HEK293 (cell line): ENCODE measurements around the gene SPTAN1.
A peak's percentile ranks its signal among the peaks of the same experiment; 100 is the strongest.

Experiments
- EGR2 ChIP-seq: fragments of 450-650 bp; formaldehyde crosslinking; IDR thresholded peaks from 2 replicates; pipeline ENCODE4 v1.5.1; 2016; ENCODE audit warnings: low read depth, missing biosample characterization, missing genetic modification characterization
- GLI4 ChIP-seq: fragments of 450-650 bp; formaldehyde crosslinking; IDR thresholded peaks from 2 replicates; pipeline ENCODE4 v1.5.1; 2016; ENCODE audit warnings: missing biosample characterization, missing genetic modification characterization
- HOXC10 ChIP-seq: sonication (generic); formaldehyde crosslinking; IDR thresholded peaks from 2 replicates; pipeline ENCODE4 v1.8.1; 2023; ENCODE audit warnings: mild to moderate bottlenecking, missing genetic modification reagents
- HOXD13 ChIP-seq: sonication (generic); formaldehyde crosslinking; IDR thresholded peaks from 2 replicates; pipeline ENCODE4 v1.8.0; 2022; ENCODE audit warnings: missing genetic modification reagents, borderline replicate concordance
- KLF16 ChIP-seq: fragments of 450-650 bp; formaldehyde crosslinking; IDR thresholded peaks from 2 replicates; pipeline ENCODE4 v1.5.1; 2017; ENCODE audit warnings: missing biosample characterization, missing genetic modification characterization
- KLF8 ChIP-seq: fragments of 450-650 bp; formaldehyde crosslinking; IDR thresholded peaks from 2 replicates; pipeline ENCODE4 v1.5.1; 2016; ENCODE audit warnings: missing biosample characterization, missing genetic modification characterization
- KLF9 ChIP-seq: fragments of 450-650 bp; formaldehyde crosslinking; IDR thresholded peaks from 2 replicates; pipeline ENCODE4 v1.5.1; 2016; ENCODE audit warnings: missing biosample characterization, missing genetic modification characterization, low read depth
- OVOL3 ChIP-seq: fragments of 450-650 bp; formaldehyde crosslinking; IDR thresholded peaks from 2 replicates; pipeline ENCODE4 v1.5.1; 2016; ENCODE audit warnings: missing biosample characterization, missing genetic modification characterization
- SP7 ChIP-seq: fragments of 450-650 bp; formaldehyde crosslinking; IDR thresholded peaks from 2 replicates; pipeline ENCODE4 v1.5.1; 2016; ENCODE audit warnings: missing biosample characterization, missing genetic modification characterization
- ZNF114 ChIP-seq: fragments of 450-650 bp; formaldehyde crosslinking; IDR thresholded peaks from 2 replicates; pipeline ENCODE4 v1.5.0; 2017; ENCODE audit warnings: missing biosample characterization, missing genetic modification characterization
- ZNF138 ChIP-seq: fragments of 450-650 bp; formaldehyde crosslinking; IDR thresholded peaks from 2 replicates; pipeline ENCODE4 v1.5.1; 2016; ENCODE audit warnings: missing biosample characterization, missing genetic modification characterization, borderline replicate concordance
- ZNF223 ChIP-seq: fragments of 450-650 bp; formaldehyde crosslinking; IDR thresholded peaks from 2 replicates; pipeline ENCODE4 v1.5.1; 2016; ENCODE audit warnings: missing biosample characterization, missing genetic modification characterization
- ZNF335 ChIP-seq: fragments of 450-650 bp; formaldehyde crosslinking; conservative IDR thresholded peaks from 2 replicates; pipeline ENCODE4 v1.5.1; 2016; ENCODE audit warnings: missing biosample characterization, missing genetic modification characterization
- ZNF529 ChIP-seq: fragments of 450-650 bp; formaldehyde crosslinking; IDR thresholded peaks from 2 replicates; pipeline ENCODE4 v1.5.1; 2017; ENCODE audit warnings: missing genetic modification characterization, missing biosample characterization; ENCODE audit not compliant: insufficient replicate concordance
- ZNF561 ChIP-seq: fragments of 450-650 bp; IDR thresholded peaks from 2 replicates; pipeline ENCODE4 v1.5.1; 2018; ENCODE audit warnings: missing biosample characterization, missing genetic modification characterization, borderline replicate concordance
- ZNF621 ChIP-seq: fragments of 450-650 bp; formaldehyde crosslinking; IDR thresholded peaks from 2 replicates; pipeline ENCODE4 v1.5.1; 2017; ENCODE audit warnings: missing biosample characterization, missing genetic modification characterization
- ZNF677 ChIP-seq: fragments of 450-650 bp; IDR thresholded peaks from 2 replicates; pipeline ENCODE4 v1.5.0; 2018; ENCODE audit warnings: missing biosample characterization, mild to moderate bottlenecking, missing genetic modification characterization, moderate library complexity
- ZNF701 ChIP-seq: fragments of 450-650 bp; formaldehyde crosslinking; IDR thresholded peaks from 2 replicates; pipeline ENCODE4 v1.5.1; 2016; ENCODE audit warnings: missing biosample characterization, missing genetic modification characterization
- ZNF777 ChIP-seq: fragments of 450-650 bp; formaldehyde crosslinking; IDR thresholded peaks from 2 replicates; pipeline ENCODE4 v1.5.1; 2017; ENCODE audit warnings: missing biosample characterization, missing genetic modification characterization, borderline replicate concordance
- ZNF791 ChIP-seq: fragments of 450-650 bp; formaldehyde crosslinking; IDR thresholded peaks from 2 replicates; pipeline ENCODE4 v1.5.1; 2016; ENCODE audit warnings: missing biosample characterization, missing genetic modification characterization
- ZNF830 ChIP-seq: fragments of 450-650 bp; IDR thresholded peaks from 2 replicates; pipeline ENCODE4 v1.5.0; 2018; ENCODE audit warnings: missing biosample characterization, missing genetic modification characterization, low read depth, mild to moderate bottlenecking, moderate library complexity
- TF ChIP-seq, protein P1 (sequence below): fragments of 450-650 bp; formaldehyde crosslinking; IDR thresholded peaks from 2 replicates; pipeline ENCODE4 v1.5.1; 2017; ENCODE audit warnings: missing biosample characterization, missing genetic modification characterization
- TF ChIP-seq, protein P2 (sequence below): fragments of 450-650 bp; formaldehyde crosslinking; IDR thresholded peaks from 2 replicates; pipeline ENCODE4 v1.5.1; 2017; ENCODE audit warnings: missing biosample characterization, missing genetic modification characterization
- TF ChIP-seq, protein P3 (sequence below): fragments of 450-650 bp; formaldehyde crosslinking; IDR thresholded peaks from 2 replicates; pipeline ENCODE4 v1.5.1; 2016; ENCODE audit warnings: missing biosample characterization, missing genetic modification characterization
- TF ChIP-seq, protein P4 (sequence below): fragments of 450-650 bp; formaldehyde crosslinking; IDR thresholded peaks from 2 replicates; pipeline ENCODE4 v1.5.1; 2016; ENCODE audit warnings: missing biosample characterization, missing genetic modification characterization, borderline replicate concordance
- TF ChIP-seq, protein P5 (sequence below): fragments of 450-650 bp; formaldehyde crosslinking; IDR thresholded peaks from 2 replicates; pipeline ENCODE4 v1.5.1; 2016; ENCODE audit warnings: missing biosample characterization, missing genetic modification characterization

SPTAN1 gene

DNA sequence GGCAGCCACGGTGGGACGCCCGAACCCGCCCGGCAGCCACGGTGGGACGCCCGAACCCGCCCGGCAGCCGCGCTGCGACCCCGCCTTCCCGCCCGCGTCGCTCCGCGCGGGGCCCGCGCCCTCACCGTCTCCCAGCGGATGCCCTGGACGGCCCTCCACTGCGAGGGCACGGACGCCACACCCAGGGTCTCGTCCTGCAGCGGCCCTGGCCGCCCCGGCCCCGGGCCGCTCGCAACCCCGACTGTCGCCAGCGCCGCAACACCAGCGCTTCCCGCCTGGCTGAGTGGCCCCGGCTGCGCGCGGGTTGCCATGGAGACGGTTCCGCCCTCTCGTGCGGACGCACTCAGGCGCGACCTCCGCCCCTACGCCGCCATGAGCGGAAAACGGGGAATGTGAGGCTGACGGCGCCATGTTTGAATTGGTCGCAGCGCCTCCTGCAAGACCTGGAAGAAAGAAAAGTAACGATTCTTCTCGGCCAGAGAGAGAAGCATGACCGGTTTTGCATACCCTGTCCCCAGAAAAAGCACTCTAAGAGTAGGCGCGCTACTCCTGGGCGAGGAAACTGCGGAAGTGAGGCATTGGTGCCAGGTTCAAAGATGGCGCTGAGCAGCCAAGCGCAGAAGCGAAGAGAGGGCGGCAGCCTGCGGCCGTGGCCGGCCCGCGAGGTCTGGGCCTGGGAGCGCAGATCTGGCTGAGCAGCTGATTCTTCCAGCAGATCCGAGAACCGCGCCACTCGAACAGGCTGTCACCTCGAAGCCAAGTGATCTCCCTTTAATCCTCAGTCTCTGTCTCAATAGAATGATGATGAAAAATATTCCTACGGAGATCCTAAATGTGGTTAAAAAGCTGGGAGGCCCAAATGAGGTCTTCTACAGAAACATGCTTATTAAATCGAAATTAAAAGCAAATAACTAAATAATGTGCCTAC, 104.3 kb downstream of the SPTAN1 start, which contains the start of gene DYNC2I2 (continued):
- no peak for TF ChIP-seq ZNF223
- no peak for TF ChIP-seq ZNF777
- TF ChIP-seq ZNF138 (tag by site-specific recombination): no peak
- TF ChIP-seq ZNF561 (tag by site-specific recombination): peak; percentile 98
- peak; percentile 90 for TF ChIP-seq KLF9 (tag by site-specific recombination)
- TF ChIP-seq ZNF701 (tag by site-specific recombination): no peak; the same call in 1 of the 2 replicates
- TF ChIP-seq HOXC10: no peak
- peak; percentile 94 for TF ChIP-seq SP7 (tag by site-specific recombination)
- peak; percentile 37; the same call in 1 of the 2 replicates for TF ChIP-seq GLI4 (tag by site-specific recombination)
- TF ChIP-seq, protein P1, sequence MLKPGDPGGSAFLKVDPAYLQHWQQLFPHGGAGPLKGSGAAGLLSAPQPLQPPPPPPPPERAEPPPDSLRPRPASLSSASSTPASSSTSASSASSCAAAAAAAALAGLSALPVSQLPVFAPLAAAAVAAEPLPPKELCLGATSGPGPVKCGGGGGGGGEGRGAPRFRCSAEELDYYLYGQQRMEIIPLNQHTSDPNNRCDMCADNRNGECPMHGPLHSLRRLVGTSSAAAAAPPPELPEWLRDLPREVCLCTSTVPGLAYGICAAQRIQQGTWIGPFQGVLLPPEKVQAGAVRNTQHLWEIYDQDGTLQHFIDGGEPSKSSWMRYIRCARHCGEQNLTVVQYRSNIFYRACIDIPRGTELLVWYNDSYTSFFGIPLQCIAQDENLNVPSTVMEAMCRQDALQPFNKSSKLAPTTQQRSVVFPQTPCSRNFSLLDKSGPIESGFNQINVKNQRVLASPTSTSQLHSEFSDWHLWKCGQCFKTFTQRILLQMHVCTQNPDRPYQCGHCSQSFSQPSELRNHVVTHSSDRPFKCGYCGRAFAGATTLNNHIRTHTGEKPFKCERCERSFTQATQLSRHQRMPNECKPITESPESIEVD (tag by site-specific recombination): no peak
- TF ChIP-seq, protein P2, sequence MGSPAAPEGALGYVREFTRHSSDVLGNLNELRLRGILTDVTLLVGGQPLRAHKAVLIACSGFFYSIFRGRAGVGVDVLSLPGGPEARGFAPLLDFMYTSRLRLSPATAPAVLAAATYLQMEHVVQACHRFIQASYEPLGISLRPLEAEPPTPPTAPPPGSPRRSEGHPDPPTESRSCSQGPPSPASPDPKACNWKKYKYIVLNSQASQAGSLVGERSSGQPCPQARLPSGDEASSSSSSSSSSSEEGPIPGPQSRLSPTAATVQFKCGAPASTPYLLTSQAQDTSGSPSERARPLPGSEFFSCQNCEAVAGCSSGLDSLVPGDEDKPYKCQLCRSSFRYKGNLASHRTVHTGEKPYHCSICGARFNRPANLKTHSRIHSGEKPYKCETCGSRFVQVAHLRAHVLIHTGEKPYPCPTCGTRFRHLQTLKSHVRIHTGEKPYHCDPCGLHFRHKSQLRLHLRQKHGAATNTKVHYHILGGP (tag by site-specific recombination): no peak
- TF ChIP-seq EGR2: peak; percentile 70; the same call in 1 of the 2 replicates
- no peak for TF ChIP-seq HOXD13 (CRISPR knock-in tag)
- 0 out of 2 replicates have a peak, but pooled peaks have one; percentile 35 for TF ChIP-seq ZNF677 (tag by site-specific recombination)
- TF ChIP-seq, protein P3, sequence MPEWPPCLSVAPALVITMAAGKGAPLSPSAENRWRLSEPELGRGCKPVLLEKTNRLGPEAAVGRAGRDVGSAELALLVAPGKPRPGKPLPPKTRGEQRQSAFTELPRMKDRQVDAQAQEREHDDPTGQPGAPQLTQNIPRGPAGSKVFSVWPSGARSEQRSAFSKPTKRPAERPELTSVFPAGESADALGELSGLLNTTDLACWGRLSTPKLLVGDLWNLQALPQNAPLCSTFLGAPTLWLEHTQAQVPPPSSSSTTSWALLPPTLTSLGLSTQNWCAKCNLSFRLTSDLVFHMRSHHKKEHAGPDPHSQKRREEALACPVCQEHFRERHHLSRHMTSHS (tag by site-specific recombination): no peak
- peak; percentile 99 for TF ChIP-seq OVOL3
- peak; percentile 100 for TF ChIP-seq KLF8 (tag by site-specific recombination)
- TF ChIP-seq ZNF830 (tag by site-specific recombination): no peak
- peak; percentile 97 for TF ChIP-seq KLF16 (tag by site-specific recombination)
- no peak for TF ChIP-seq ZNF529 (tag by site-specific recombination)
- TF ChIP-seq, protein P4, sequence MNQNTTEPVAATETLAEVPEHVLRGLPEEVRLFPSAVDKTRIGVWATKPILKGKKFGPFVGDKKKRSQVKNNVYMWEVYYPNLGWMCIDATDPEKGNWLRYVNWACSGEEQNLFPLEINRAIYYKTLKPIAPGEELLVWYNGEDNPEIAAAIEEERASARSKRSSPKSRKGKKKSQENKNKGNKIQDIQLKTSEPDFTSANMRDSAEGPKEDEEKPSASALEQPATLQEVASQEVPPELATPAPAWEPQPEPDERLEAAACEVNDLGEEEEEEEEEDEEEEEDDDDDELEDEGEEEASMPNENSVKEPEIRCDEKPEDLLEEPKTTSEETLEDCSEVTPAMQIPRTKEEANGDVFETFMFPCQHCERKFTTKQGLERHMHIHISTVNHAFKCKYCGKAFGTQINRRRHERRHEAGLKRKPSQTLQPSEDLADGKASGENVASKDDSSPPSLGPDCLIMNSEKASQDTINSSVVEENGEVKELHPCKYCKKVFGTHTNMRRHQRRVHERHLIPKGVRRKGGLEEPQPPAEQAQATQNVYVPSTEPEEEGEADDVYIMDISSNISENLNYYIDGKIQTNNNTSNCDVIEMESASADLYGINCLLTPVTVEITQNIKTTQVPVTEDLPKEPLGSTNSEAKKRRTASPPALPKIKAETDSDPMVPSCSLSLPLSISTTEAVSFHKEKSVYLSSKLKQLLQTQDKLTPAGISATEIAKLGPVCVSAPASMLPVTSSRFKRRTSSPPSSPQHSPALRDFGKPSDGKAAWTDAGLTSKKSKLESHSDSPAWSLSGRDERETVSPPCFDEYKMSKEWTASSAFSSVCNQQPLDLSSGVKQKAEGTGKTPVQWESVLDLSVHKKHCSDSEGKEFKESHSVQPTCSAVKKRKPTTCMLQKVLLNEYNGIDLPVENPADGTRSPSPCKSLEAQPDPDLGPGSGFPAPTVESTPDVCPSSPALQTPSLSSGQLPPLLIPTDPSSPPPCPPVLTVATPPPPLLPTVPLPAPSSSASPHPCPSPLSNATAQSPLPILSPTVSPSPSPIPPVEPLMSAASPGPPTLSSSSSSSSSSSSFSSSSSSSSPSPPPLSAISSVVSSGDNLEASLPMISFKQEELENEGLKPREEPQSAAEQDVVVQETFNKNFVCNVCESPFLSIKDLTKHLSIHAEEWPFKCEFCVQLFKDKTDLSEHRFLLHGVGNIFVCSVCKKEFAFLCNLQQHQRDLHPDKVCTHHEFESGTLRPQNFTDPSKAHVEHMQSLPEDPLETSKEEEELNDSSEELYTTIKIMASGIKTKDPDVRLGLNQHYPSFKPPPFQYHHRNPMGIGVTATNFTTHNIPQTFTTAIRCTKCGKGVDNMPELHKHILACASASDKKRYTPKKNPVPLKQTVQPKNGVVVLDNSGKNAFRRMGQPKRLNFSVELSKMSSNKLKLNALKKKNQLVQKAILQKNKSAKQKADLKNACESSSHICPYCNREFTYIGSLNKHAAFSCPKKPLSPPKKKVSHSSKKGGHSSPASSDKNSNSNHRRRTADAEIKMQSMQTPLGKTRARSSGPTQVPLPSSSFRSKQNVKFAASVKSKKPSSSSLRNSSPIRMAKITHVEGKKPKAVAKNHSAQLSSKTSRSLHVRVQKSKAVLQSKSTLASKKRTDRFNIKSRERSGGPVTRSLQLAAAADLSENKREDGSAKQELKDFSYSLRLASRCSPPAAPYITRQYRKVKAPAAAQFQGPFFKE (tag by site-specific recombination): no peak
- TF ChIP-seq ZNF791 (tag by site-specific recombination): no peak
- TF ChIP-seq, protein P5, sequence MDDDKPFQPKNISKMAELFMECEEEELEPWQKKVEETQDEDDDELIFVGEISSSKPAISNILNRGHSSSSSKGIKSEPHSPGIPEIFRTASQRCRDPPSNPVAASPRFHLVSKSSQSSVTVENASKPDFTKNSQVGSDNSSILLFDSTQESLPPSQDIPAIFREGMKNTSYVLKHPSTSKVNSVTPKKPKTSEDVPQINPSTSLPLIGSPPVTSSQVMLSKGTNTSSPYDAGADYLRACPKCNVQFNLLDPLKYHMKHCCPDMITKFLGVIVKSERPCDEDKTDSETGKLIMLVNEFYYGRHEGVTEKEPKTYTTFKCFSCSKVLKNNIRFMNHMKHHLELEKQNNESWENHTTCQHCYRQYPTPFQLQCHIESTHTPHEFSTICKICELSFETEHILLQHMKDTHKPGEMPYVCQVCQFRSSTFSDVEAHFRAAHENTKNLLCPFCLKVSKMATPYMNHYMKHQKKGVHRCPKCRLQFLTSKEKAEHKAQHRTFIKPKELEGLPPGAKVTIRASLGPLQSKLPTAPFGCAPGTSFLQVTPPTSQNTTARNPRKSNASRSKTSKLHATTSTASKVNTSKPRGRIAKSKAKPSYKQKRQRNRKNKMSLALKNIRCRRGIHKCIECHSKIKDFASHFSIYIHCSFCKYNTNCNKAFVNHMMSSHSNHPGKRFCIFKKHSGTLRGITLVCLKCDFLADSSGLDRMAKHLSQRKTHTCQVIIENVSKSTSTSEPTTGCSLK (tag by site-specific recombination): no peak
- no peak for TF ChIP-seq ZNF621 (tag by site-specific recombination)
- TF ChIP-seq ZNF114 (tag by site-specific recombination): no peak
- peak; percentile 91 for TF ChIP-seq ZNF335 (tag by site-specific recombination)
